HuH-7.5 (cell line): ENCODE data around the gene RGS11.

Source experiments
- DNase-seq: peaks from one replicate; pipeline ENCODE4 v3.0.0; 2011; ENCODE audit warnings: low spot score

The RGS11 gene

DNA sequence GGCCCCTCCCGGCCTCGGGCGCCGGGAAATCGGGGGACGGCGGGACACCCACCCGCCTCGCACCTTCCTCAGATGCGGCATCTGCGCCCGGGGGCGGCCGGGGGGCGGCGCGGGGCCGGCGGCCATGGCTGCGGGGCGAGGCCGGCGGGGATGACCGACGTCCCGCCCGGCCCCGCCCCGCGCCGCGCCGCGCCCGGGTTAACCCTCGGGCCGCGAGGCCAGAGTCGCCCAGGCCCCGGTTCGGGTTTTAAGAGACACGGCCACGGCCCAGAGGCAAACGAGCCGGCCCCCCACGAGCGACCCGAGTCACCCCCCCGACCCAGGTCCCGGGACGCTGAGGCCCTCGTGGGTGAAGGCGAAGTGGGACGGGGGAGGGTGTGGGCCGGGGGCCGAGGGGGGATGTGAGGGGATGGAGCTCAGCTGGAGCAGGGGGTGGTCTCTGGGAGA, at the start of gene RGS11:
RGS11 (minus strand) TSS at position 159 of the 447 bp plus-strand sequence; CDS start at position 126, 33 bp downstream.
- DNase-seq = no peak

DNA sequence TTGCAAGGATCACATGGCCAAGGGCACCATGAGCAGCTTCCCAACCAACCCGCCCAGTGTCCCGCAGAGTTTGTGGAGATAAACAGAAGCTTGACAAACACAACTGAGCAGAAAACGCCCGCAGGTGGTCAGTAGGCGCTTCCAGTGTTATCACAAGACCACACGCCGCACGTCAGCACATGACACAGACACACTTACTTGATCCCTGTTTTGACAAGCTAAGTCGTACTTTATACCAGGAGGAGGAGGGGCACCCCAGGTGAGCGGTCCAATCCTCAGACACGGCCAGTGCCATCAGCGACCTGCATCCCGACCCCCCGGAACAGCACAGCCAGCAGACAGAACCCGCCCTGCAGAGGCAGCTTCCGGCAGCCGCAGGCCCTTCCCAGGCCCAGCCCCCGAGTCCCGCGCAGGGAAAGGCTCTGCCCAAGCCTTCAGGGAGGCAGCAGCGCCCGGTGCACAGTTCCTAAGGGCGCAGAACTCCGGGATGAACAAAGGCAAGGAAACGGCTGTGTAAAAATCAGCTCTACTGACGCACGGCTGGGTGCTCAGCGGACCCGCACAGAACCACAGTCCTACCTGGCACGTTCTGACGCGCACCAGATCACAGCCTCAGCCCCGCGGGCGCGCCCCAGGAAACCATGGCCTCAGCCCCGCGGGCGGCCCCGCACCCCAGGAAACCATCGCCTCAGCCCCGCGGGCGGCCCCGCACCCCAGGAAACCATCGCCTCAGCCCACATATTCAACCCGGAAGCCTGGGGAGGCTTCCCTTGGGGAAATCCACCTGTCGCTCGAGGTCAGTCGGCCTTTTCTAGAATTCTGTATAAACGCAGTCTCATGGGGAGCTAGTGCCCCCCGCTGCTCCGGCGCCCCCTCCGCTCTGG, 48.9 kb upstream of the RGS11 start:
- no peak for DNase-seq

DNA sequence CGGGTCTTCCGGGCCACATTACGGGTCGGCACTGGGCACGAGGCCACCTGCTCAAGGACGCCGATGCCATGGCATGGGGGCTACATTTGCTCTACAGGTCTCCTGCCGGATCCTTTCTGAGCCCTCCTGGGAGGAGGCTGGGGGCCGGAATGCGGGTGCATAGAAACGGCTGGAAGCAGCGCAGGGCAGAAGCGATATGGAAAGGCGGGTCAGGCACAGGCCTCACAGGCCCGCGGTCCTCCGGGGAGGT, 48.4 kb upstream of the RGS11 start:
- DNase-seq = no peak

DNA sequence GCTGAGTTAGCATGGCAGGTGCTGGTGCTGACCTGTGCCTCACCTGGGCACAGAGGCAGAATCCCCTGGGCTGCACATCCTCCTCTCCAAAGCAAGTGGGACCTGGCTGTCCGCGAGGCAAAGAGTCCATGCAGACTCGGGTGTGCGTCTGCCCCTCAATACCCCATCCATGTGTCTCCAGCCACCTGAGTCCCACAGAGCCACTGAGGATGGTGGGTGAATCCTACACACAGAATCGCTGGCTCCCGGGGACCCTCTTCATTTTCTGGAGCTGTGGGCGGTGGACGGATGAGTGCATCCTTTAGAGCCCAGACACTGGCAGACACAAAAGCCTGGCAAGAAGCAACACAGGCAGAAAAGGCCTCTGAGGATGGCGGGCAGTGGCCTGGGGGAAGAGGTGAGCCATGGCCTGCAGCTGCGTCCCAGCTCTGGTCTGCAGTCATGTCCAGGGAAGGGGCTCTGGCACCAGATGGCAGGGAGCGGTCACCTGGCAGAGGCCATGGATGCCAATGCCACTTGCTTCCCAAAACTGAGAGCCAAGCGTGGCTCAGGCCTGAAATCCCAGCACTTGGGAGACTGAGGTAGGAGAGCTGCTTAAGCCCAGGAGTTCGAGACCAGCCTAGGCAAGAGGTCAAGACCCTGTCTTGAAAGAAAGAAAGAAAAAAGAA, 46.9 kb upstream of the RGS11 start:
- DNase-seq = no peak

DNA sequence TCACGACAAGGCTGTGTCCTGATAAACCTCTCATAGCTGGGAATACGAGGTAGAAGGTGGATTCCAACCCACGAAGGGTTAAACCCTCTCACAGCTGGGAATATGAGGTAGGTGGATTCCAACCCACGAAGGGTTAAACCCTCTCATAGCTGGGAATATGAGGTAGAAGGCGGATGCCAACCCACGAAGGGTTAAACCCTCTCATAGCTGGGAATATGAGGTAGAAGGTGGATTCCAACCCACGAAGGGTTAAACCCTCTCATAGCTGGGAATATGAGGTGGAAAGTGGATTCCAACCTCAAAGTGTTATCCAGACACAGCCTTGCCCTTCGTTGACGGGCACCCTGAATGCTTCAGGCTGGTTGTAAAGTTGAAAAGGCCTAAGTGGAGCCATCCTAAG, 45.8 kb upstream of the RGS11 start:
- DNase-seq = no peak

DNA sequence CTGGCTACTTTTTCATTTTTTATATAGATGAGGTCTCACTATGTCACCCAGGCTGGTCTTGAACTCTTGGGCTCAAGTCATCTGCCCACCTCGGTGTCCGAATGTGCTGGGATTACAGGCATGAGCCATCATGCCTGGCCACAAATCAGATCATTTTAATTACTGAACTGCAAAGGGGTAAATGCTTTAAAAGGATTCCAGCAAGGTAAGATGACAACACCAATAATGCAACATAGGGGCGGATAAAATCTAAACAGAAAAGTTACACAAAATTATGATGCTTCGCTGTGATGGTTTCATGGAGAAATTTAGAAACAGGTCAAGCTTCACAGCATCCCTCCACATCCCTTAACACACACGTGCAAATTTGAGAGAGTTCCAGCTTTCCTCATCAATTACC, 44.5 kb upstream of the RGS11 start:
- DNase-seq = no peak

DNA sequence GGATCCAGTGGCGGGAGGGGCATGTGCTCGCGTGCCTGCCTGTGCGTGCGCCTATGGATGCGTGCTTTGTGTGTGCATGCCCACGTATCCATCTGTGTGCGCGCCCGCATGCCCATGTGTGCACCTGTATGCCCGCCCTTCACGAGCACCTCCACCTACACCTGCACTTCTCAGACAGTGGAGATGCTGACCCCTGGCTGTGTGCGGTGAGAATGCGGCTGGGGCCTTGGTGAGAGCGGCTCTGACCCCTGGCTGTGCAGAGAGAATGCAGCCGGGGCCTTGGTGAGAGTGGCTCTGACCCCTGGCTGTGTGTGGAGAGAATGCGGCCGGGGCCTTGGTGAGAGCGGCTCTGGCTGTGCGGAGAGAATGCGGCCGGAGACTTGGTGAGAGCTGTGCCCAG, 42.9 kb upstream of the RGS11 start:
- DNase-seq = peak; percentile 53

DNA sequence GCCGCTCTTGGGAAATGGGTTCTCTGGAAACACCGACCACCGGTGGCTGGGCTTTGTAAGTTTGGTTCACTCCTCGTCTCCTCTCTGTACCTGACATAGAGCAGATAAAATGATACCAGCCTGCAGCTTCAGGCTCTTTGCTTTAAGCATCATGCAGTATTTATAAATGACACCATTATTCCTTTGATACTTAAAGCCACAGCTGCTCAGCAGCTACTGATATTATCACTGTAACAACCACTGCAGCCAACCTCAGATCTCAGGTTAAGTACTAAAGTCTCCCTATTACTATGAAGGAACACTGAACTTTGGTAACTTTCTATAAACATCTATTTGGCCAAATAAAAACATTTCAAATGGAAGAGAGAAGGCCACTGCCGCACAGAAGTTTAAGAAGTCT, 41.8 kb upstream of the RGS11 start:
- DNase-seq = no peak

DNA sequence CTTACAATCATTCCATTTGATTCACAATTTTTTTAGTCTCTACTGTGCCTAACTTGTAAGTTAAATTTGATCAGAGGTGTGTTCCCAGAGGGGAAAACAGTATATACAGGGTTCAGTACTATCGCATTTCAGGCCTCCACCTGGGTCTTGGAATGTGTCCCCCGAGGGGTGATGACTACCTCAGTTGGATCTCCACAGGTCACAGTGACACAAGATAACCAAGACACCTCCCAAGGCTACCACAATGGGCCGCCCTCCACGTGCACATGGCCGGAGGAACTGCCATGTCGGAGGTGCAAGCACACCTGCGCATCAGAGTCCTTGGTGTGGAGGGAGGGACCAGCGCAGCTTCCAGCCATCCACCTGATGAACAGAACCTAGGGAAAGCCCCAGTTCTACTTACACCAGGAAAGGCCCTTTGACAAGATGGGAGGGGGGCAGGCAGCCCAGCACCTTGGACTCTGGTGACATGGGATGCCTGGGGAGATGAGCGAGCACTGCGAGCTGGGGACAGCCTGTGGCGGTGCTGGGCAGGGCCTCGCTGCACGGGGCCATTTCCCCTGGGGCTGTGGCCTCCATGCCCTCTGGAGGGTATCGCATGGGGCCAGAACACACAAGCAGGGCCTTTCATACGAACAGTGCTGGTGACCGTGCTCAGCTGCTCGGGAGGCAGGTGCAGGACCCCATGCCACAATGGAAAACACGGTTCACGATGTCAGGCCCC, 41.2 kb upstream of the RGS11 start:
- DNase-seq = no peak

DNA sequence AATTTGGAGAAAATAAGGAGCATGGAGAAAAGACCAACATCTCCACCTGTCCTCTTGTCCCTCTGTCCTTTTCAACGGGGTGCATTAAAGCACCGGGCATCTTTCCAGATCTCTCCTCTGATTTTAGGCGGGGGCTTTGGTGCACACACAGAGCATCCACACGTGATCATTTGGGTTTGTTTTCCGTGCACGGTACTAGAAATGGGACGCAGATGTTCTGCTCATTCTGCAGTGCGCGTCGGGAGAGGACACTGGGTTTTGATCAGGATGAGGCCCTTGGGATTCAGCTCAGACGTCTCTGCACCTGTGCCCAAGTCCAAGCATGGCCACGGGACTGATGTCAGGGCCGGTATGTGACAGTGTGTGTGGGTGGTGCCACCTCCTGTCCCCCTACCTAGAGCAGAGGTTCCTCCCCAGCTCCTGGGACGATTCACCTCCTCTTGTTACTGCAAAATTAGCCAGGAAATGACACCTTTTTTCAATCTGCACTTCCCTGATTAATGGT, 39.1 kb upstream of the RGS11 start:
- DNase-seq = no peak

DNA sequence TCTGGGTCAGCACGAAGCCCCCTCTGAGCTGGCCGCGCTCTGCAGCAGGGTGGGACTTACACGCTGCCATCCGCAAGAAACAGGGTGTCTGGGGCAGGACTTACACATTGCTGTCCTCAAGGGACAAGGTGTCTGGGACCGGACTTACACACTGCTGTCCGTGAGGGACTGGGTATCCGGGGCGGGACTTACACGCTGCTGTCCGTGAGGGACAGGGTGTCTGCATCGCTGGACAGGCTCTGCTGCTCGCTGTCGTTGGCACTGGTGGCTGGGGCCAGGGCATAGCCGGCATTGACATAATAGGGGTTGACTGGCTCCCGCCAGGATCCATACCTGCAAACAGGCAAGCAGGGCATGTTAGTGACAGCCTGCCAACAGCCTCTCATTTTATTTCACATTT, 38.6 kb upstream of the RGS11 start:
- no peak for DNase-seq

DNA sequence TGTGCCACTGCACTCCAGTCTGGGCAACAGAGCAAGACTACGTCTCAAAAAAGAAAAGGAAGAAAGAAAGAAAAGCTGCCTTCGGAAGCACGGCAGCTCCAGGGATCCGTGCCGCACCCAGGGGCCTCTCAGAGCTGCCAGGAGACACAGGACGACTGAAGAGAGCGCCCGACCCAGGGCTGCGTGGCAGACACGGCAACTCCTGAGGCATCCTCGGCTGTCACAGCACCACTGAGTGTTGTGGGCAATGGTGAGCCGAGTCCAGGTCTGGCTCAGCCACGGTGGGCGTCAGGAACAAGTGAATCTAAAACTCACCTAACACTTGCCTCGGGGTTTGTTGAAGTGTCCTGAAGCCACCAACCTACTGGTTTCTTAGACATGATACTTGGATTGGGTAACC, 36.0 kb upstream of the RGS11 start:
- DNase-seq = no peak

DNA sequence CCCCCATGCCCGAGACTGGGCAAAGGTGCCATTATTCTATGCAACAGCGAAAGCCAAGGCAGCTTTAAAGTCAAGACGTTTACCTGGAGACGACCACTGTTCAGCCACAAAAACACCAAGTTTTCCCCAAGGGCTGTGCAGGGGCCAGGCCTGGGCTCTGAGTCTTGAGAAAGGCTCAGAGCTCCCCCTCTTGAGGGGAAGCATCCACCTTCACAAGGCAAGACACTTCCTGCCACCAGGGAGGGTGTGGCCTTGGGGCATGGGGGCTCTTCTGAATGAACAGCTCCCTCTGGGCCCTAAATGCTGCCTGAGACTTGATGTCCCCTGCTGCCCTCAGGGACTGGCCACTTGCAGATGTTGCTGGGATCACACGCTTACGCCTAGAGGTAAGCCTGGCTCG, 33.7 kb upstream of the RGS11 start:
- no peak for DNase-seq

DNA sequence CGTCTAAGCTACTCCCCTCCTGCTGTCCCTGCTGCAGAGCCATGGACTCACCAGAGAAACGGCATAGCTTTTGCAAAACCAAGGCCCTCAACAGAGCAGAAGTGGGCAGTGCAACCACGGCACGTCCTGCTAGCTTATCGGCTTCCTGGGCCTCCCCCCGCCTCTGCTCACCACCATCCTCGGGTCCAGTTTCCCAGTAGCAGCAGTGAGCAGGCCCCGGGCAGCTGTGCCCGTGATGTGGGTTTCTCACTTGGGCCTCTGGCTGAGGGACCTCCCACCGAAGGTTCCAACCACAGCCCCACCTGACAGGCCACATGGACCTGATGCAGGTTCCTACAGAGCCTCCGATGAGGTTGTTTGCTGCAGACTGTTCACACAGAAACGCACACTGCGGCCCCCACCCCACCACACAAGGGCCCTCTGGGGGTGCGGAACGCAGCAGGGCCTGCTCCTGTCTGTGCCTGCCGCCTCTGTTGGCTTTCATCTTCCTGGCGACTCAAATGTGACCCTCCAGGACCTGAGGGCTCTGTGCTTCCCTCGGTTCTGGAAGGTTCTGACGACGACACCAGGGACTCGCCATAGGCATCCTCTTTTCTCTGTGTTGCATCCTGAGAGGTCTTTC, 32.1 kb upstream of the RGS11 start:
- DNase-seq = no peak

DNA sequence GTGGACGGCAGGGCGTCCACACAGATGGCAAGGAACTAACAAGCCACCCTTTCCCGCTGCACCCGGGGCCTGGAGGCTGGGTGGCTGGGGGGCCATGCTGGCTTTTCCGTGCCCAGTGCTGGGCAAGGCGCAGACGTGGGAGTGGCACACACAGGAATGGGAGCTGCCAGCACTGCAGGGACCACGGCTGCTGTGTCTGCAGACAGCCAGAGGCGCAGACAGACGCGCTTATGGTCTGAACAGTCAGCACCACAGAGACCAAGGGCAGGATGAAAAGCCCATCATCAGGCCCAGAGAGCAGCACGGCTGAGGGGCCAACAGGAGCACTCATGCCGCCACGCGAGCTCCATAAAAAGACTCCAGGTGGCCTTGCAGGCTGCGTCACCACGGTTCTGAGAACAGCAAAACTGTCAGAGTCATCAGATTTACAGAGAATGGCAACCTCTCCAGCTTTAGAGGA, 31.2 kb upstream of the RGS11 start:
- no peak for DNase-seq

DNA sequence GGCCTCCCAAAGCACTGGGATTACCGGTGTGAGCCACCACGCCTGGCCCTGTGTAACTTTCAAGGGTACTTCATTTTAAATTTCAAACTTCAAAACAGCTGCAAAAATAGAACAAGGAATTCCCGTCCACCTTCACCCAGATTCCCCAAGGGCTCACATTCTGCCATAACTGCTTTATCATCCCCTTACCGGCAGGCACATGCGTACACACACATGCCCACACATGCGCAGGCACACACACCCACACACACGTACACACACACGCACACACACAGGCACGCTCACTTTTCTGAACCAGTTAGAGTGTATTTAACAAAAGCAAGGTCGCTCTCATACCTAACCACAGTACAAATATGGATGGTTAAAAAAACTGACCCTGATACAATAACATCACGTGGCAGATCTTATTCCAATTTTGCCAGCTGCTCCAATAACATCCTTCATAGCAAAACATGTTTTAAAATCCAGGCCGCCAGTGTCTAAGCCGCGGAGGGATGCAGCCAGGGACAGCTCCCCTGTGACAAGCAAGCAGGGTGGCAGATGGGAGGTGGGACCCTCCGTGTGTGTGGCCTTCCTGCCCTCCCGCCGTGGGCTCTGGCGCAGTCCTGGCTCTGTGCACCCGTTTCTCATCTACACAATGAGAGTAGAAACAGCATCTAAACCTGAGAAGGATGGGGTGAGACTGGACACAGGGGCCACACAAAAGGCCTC, 30.3 kb upstream of the RGS11 start:
- DNase-seq = no peak

DNA sequence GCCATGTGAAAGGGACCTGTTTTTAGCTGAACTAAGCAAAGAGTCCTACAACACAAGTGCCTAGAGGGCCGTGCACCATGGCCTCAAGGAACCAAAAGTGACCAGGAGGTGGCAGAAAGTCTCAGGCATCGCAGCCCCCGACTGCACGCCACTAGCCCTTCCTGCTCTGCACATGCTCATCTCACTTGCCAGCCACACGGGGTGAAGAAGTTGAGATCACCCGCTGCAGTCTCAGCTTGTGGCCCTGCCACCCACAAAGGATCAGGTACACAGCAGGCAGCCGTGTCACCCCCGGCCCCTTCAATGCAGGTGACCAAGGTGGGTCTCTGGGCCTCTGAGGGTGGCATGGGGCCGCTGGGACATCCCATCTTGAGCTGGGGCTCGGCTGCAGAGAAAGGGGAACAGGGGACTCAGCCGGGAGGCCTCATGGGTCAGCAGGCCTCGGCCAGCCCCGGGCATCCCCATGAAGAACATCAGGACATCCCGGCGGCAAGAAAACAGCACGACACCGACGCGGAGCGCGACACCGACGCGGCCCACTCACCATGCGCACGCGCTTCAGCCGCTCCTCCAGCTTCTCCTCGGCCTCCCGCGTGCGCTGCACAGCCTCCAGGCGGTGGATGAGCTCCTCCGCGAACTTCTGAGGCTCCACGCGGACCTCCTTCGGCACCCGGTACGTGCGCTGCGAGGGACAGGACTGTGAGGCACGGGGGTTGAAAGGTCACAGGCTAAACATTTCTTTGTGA, 28.2 kb upstream of the RGS11 start:
- no peak for DNase-seq

DNA sequence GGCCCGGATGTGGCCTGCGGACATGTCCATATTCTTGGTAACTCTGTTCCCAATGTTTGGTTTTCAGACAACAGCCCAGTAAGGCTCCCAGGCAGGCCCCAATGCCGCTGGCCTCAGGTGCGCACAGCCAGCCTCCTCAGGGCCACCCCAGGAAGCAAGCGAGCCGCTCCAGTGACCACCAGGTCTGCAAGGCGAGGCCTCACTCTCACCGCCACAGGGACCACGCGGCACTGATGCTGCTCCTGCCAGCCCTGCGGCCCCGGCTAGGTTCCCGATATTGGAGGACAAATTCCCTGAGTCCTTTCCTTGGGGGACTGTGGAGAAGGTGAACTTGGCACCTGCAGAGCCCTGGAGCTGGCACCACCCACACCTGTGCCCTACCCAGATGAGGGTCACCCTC, 26.2 kb upstream of the RGS11 start:
- no peak for DNase-seq

DNA sequence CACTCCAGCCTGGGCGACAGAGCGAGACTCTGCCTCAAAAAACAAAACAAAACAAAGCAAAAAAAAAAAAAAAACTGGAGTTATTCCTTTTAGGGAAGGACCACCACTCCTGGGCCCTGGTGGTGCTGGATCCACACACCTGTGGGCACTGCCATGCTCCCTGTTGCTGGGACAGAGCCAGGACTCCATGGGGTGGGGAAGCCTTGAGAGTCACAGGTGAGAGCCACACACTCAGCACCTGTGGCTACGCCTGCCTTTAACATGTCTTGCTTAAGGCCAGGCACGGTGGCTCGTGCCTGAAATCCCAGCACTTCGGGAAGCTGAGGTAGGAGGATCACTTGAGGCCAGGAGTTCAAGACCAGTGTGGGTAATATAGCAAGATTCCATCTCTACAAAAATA, 25.5 kb upstream of the RGS11 start:
- DNase-seq = no peak

DNA sequence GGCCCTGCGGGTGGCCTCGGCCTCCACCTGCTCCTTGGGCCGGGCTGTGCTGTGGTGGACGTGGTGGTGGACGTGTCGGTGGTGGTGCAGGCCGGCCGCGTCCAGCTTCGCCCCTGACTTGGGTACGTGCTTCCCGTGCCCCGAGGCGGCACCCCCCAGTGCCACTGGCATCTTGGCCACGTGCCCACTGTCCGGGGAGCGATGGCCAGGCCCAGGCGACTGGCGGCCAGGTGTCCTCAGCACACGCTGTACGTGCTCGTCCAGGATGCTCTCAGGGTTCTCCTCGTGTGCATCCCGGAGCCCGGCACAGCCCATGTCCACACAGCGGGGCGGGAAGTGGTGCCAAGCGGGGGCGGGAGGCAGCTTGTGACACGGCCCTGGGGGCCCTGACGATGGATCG, 22.1 kb upstream of the RGS11 start:
- no peak for DNase-seq
